ENCODE measurements around the gene GGA1.

- TF ChIP-seq POLR2AphosphoS5 (IDR thresholded peaks at IDR 0.05; ENCODE audit: borderline replicate concordance, low read depth, low read length) (no peak), EZH2 (IDR thresholded peaks at IDR 0.05) (no peak)
These were observed 42.3 kb upstream of the GGA1 start for GRCh38 chr22:37566329-37566837.
